Fibroblast of peridontal ligament (primary cell): ENCODE measurements around the gene EFNB1.

Experiments used
- DNase-seq: peaks from one replicate; pipeline ENCODE4 v3.0.0-alpha.2; 2010; ENCODE audit errors: extremely low read depth

Gene EFNB1

GRCh38 chrX:68843992-68844391 lies 15.2 kb downstream of the EFNB1 start:
- DNase-seq: no peak

GRCh38 chrX:68844581-68844980 lies 15.8 kb downstream of the EFNB1 start:
- DNase-seq: no peak

DNA sequence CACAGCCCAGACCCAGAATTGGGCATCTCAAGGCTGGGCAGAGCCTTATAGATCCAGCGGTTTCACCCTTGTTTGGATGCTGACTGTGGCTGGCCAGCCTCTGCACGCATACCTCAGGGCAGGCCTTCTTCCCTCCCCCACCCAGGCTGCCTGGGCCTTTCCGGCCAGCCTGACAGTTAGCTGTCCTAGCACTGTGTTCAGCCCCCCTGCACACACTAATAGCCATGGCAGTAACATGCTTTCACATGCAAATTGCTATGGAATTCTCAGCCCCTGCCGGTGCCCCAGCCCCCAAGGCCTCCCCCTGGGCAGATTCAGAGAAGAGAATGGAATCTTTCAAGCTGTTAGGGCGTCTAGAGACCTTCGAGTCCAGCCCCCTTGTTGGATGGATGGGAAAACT lies 17.7 kb downstream of the EFNB1 start:
- no peak for DNase-seq

DNA sequence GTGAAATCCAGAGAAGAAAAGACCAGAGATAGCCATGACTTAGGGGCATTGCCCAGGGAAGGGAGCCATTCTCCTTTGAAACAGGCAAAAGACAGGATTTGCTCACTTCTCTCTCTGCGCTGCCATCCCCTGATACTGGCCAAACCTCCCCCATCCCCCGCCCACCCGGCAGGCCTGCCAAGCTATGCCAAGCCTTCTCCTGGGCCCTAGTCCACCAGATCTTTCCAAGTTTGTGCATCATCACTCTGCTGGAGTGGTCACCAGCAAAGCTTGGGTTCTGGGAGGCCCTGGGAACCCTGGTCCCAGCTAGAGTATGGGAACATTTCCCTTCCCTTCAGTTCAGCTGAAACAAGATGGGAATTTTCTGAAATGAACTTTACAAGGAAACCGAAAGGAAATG lies 18.4 kb downstream of the EFNB1 start:
- no peak for DNase-seq

GRCh38 chrX:68848189-68848940 lies 19.5 kb downstream of the EFNB1 start:
- no peak for DNase-seq

- DNase-seq: no peak
Measured at GRCh38 chrX:68851082-68851481, 22.3 kb downstream of the EFNB1 start.

DNA sequence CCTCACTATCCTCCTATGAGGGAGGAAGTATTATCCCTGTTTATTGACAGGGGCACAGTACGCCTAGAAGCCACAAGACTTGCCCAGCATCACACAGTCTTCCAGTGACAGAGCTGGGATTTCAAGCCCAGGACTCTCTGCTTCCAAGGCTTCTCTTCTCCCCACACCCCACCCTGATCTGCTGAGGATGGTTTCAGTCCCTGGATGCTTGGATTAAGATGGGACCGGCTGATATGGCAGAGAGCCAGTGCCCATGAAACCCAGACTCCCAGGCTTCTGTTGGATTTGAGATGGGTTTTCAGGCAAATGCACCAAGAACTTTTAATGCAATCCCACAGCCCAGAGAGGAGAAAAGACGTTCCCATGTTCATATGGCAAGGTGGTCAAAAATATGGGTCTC lies 23.2 kb downstream of the EFNB1 start:
- no peak for DNase-seq

DNA sequence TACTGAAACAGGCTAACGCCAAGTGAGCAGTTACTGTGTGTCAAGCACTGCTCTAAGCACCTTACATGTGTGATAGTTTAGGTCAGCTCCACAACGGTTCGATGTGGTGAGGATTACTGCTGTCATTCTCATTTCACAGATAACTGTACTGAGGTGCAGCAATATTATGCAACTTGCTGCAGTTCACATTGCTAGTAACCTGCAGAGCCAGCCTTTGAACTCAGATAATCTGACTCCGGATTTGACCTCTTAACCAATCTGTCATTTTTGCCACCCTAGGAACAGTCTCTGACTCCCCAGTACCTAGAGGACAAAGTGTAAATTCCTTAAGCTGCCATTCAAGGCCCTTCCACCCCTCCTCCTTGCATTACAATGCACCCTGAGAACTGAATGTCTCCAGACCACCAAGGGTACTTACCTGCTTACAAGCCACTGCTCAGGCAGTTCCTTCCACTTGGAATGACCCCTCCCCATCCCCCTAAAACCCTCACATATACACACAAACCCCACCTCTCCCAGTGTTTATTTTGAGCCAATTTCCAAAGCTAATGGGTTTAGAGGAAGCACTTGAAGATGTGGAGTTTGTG lies 24.9 kb downstream of the EFNB1 start:
- DNase-seq: no peak

GRCh38 chrX:68865300-68865699 lies 36.5 kb downstream of the EFNB1 start:
- no peak for DNase-seq

GRCh38 chrX:68865926-68866325 lies 37.1 kb downstream of the EFNB1 start:
- no peak for DNase-seq

GRCh38 chrX:68867458-68868112 lies 38.8 kb downstream of the EFNB1 start:
- no peak for DNase-seq

GRCh38 chrX:68868316-68868715 lies 39.5 kb downstream of the EFNB1 start:
- DNase-seq: peak; percentile 5

GRCh38 chrX:68868902-68869800 lies 40.3 kb downstream of the EFNB1 start:
- DNase-seq: no peak

GRCh38 chrX:68870357-68870756 lies 41.5 kb downstream of the EFNB1 start:
- no peak for DNase-seq

- no peak for DNase-seq
Measured at GRCh38 chrX:68872171-68872570, 43.4 kb downstream of the EFNB1 start.

- no peak for DNase-seq
Measured at GRCh38 chrX:68874076-68874475, 45.3 kb downstream of the EFNB1 start.

DNA sequence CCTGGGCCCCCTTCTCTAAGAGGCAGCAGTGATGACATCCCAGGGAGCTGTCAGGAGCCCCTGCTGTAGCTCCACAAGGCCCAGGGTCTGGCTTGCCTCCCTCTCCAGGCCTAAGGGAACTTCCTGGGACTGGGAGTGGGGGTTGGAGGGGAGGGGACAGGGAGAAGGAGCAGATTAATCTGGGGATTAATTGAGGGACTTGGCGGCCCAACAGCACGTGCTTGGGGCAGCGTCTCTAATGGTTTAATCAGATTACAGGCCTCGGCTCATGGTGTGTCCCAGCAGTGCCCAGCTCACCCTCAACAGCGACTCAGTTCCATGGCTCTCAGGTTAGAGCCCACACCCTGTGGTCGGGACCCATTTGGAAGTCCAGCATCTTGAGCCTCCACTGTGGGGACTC lies 47.9 kb downstream of the EFNB1 start:
- no peak for DNase-seq

DNA sequence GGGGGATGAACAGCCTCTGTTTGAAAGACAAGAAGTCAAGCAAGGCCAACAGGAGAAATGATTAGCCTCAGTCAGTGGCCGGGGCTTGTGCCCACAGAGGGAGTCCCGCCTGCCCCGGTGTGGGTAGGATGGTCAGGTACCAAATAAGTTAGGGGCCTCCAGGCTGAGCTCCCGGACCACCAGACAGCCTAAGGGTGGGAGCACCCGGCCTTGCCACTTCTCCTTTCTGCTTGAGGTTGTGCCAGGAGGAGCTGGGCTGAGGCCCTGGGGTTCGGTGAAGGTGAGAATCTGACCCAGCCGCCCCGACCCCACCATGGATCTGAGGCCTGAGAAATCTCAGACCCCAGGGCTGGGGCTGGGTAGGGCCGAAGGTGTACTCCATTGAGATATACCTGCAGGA lies 48.8 kb downstream of the EFNB1 start:
- DNase-seq: no peak

DNA sequence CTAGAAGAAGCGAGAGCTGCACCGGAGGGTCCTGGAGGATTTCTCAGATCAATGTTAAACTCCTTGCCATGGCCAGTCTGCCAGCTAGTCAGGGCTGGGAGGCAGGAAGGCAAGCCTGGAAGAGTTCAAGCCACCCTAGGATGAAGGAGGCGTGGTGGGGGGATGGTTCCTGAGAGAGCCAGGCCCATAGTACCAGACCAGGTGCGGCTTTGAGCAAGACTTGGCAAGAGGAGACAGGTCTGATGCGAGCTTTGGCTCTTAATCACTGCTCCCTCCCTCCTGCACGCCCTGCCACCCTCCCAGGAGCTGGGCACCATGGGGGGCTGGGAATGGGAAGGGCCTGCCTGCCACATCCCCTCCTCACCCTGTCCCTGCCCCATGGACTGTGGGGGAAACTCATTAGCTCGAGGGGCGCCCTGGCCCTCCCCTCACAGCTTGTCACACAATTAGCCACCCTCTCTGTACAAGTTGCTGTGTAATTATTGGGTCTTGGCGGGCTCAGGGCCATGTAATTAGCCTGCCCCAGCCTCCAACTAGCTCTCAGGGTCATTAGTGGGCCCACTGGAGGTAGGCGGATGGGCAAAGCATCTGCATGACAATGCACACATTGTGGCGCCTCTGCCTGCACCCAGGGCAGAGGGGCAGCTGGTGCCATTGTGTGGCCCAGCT lies 50.3 kb downstream of the EFNB1 start:
- DNase-seq: no peak

DNA sequence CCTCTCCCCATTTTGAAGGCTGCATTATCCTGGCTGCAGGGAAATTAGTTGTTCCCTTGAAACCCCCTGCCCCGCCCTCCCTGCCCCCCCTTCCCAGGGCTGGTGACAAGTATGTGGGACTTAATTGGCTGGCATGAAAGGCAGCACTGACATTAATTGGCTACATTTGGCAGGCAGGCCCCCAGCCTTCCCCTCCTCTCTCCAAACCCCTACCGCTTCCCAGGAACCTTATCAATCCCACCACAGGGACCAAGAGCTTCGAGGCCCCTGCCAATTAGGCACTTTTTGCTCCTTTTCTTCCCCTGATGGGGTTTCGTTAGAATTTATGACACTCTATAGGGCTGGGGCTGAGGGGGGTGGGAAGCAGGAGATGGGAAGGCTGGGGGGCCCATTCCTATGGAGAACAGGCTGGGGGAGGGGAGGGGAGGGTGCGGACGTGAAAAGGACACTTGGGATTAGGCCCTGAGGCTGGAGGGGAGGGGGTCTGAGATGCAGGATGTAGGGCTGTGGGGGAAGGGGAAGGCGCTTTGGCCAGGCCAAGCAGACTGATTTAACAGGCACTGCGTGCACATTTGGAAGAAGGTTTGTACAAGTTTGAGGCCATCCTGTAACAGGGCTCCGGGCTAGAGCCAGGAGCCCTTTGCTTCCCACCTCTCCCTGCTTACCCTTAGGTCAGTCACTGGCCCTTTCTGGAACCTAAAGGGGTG lies 52.2 kb downstream of the EFNB1 start:
- DNase-seq: no peak

GRCh38 chrX:68881911-68882310 lies 53.1 kb downstream of the EFNB1 start:
- DNase-seq: no peak
